HEK293T (cell line): Measurements from ENCODE around the gene GPR63.

Source experiments
- CTCF ChIA-PET: fragments of 350-600 bp; formaldehyde crosslinking; extraction: SDS; loops from one replicate; lab custom pipeline; 2021; ENCODE audit warnings: antibody characterized with exemption, inconsistent platforms; lab: Yijun Ruan, JAX
- POLR2A ChIA-PET: fragments of 350-600 bp; formaldehyde crosslinking; extraction: SDS; loops from one replicate; lab custom pipeline; 2020; ENCODE audit warnings: antibody characterized with exemption, inconsistent platforms; lab: Yijun Ruan, JAX
- DNase-seq: peaks from one replicate; pipeline ENCODE4 v3.0.0; 2012; ENCODE audit warnings: mixed read lengths; ENCODE audit errors: extremely low spot score
- ARNT ChIP-seq: fragments of 450-650 bp; IDR thresholded peaks from 2 replicates; pipeline ENCODE4 v1.6.1; 2017; ENCODE audit warnings: mild to moderate bottlenecking
- BHLHE40 ChIP-seq: fragments of 450-650 bp; IDR thresholded peaks from 2 replicates; pipeline ENCODE4 v1.6.1; 2016; ENCODE audit warnings: mild to moderate bottlenecking, moderate library complexity, borderline replicate concordance
- CTBP1 ChIP-seq: fragments of 450-650 bp; IDR thresholded peaks from 2 replicates; pipeline ENCODE4 v1.6.1; 2016; ENCODE audit warnings: borderline replicate concordance
- ELF4 ChIP-seq: fragments of 450-650 bp; IDR thresholded peaks from 2 replicates; pipeline ENCODE4 v1.6.1; 2017; ENCODE audit warnings: antibody characterized with exemption
- FOXA1 ChIP-seq: fragments of 450-650 bp; IDR thresholded peaks from 2 replicates; pipeline ENCODE4 v1.6.1; 2016; ENCODE audit warnings: mild to moderate bottlenecking
- FOXK2 ChIP-seq: fragments of 450-650 bp; IDR thresholded peaks from 2 replicates; pipeline ENCODE4 v1.6.1; 2016; ENCODE audit warnings: mild to moderate bottlenecking
- FOXM1 ChIP-seq: fragments of 450-650 bp; IDR thresholded peaks from 2 replicates; pipeline ENCODE4 v1.6.1; 2017; ENCODE audit warnings: mild to moderate bottlenecking, borderline replicate concordance
- HDGF ChIP-seq: fragments of 450-650 bp; IDR thresholded peaks from 2 replicates; pipeline ENCODE4 v1.6.1; 2017; ENCODE audit warnings: antibody characterized with exemption, borderline replicate concordance
- L3MBTL2 ChIP-seq: fragments of 450-650 bp; conservative IDR thresholded peaks from 2 replicates; pipeline ENCODE4 v1.6.1; 2016; ENCODE audit warnings: mild to moderate bottlenecking
- LEF1 ChIP-seq: fragments of 450-650 bp; IDR thresholded peaks from 2 replicates; pipeline ENCODE4 v1.6.1; 2017; ENCODE audit warnings: mild to moderate bottlenecking, borderline replicate concordance
- NFRKB ChIP-seq: fragments of 450-650 bp; IDR thresholded peaks from 2 replicates; pipeline ENCODE4 v1.6.1; 2016; ENCODE audit warnings: mild to moderate bottlenecking, moderate library complexity
- SP1 ChIP-seq: fragments of 450-650 bp; IDR thresholded peaks from 2 replicates; pipeline ENCODE4 v1.6.1; 2017
- SUZ12 ChIP-seq: fragments of 450-650 bp; IDR thresholded peaks from 2 replicates; pipeline ENCODE4 v1.6.1; 2016; ENCODE audit warnings: mild to moderate bottlenecking
- TARDBP ChIP-seq: fragments of 450-650 bp; IDR thresholded peaks from 2 replicates; pipeline ENCODE4 v1.6.1; 2016
- ZNF384 ChIP-seq: fragments of 450-650 bp; IDR thresholded peaks from 2 replicates; pipeline ENCODE4 v1.6.1; 2016
- TF ChIP-seq, protein P1 (sequence below): fragments of 450-650 bp; IDR thresholded peaks from 2 replicates; pipeline ENCODE4 v1.6.1; 2016

The GPR63 gene

DNA sequence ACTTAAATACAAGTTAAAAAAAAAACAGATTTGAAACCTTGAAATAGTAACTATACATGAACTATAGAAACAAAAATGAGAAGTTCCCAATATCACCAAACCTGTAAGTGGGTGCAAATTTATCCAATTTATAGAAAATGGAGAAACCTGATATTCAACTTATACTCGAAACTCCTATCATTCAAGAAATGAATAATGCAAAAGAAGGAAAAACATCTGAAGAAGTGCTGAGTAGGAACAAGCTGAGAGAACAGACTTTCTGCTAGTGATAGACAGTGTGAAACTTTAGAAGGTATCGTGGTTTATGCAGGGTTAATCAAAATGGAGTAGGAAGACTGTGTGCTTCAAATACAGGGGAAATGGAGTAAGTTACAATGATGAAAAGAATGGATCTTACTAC lies 4.5 kb downstream of the GPR63 start:
- TF ChIP-seq ZNF384: no peak
- no peak for TF ChIP-seq FOXM1
- no peak for TF ChIP-seq SUZ12
- DNase-seq: no peak
- ChIA-PET POLR2A (no interaction called here), CTCF (no interaction called here)

DNA sequence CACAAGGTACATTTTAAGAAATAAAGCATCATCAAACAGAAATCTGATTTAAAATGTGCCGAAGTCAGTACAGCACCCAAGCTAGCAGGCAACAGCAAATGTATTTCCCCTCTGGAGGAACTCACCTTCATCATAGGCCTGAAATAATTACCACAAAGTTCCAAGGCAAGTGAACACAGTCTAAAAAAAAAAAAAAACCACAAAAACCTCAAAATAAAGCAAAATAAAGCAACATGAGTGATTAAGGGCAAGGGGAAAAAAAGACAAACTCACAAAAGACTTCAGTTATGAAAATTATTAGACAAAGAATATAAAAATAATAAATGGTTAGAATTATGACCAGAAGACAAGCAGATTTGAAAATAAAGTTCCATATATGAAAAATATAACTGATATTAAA lies 10.4 kb downstream of the GPR63 start:
- ChIA-PET POLR2A (no interaction called here), CTCF (no interaction called here)
- DNase-seq: no peak
- TF ChIP-seq ARNT (no peak), CTBP1 (no peak), FOXK2 (no peak), SP1 (no peak), TARDBP (no peak), ZNF384 (no peak), BHLHE40 (no peak), L3MBTL2 (no peak)

DNA sequence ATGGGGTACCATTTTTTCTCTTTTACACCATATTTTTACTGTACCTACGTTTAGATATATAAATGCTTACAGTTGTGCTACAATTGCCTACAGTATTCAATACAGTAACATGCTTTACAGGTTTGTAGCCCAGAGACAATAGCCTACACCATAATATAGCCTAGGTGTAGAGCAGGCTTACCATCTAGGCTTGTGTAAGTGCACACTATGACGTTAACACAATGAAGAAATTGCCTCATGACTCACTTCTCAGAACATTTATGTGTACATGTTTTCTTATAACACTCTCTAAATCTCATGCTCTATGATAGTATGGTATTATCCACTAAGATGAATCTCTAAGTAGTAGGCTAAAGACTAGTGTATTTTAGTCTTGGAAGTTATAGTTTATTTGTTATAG lies 13.5 kb downstream of the GPR63 start:
- TF ChIP-seq ARNT (no peak), ZNF384 (no peak), HDGF (no peak), TARDBP (no peak), ELF4 (no peak), BHLHE40 (no peak), L3MBTL2 (no peak), LEF1 (no peak), CTBP1 (no peak), FOXM1 (no peak), NFRKB (no peak), FOXA1 (no peak), FOXK2 (no peak), SP1 (no peak), SUZ12 (no peak)
- TF ChIP-seq, protein P1, sequence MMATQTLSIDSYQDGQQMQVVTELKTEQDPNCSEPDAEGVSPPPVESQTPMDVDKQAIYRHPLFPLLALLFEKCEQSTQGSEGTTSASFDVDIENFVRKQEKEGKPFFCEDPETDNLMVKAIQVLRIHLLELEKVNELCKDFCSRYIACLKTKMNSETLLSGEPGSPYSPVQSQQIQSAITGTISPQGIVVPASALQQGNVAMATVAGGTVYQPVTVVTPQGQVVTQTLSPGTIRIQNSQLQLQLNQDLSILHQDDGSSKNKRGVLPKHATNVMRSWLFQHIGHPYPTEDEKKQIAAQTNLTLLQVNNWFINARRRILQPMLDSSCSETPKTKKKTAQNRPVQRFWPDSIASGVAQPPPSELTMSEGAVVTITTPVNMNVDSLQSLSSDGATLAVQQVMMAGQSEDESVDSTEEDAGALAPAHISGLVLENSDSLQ: no peak
- no peak for DNase-seq
- ChIA-PET CTCF (no interaction called here), POLR2A (no interaction called here)

DNA sequence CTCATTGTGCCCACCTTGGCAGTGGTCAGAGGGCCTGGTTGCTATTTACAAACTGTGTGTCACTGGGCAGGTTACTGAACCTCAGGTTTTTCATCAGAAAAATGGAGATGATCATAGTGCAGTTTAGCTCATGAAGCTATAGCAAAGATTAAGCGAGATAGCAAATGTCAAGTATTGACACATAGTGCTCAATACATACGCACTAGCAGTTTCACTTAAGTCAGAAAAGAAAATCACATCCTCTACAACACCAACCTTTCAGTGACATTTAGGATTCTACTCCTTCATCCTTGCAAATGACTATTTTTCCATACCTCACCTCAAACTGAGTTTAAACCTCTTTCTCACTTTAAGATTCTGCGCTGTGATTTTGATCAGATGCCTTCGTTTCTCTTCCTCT lies 16.2 kb downstream of the GPR63 start:
- TF ChIP-seq, protein P1: no peak
- TF ChIP-seq L3MBTL2 (no peak), FOXM1 (no peak), FOXA1 (no peak), HDGF (no peak), FOXK2 (no peak), CTBP1 (no peak), SP1 (no peak), ARNT (no peak), NFRKB (no peak), ZNF384 (no peak)
- POLR2A ChIA-PET: interaction anchor here (0.5 kb wide), 1 partner anchor 24 kb away, joined by 3 read pairs; no protein-coding TSS in a partner anchor
- CTCF ChIA-PET: no interaction called here
- DNase-seq: no peak

DNA sequence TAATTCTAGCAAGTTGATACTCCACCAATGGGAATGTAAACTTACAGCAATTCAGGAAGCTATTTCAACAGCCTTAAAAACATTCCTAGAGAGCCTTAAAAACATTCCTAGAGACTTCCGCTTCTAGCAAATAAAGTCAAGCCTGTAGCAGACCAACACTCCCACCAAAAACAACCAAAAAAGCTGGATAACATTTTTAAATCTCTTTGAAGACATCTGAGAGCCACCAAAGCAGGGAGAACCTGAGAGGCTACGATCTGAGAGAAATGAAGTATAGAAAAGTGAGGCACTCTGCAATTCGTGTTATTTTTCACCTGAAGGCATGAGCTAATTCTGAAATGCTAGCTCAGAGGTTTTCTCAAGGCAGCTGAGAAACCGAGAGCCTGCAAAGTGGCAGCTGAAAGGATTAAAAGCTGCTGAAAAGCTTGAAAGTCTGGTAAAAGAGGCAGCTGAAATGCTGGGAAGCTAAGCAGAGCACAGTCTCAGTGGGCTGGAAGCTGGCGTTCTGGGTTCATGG lies 20.9 kb downstream of the GPR63 start:
- TF ChIP-seq SP1 (no peak), ZNF384 (no peak), FOXM1 (no peak), FOXK2 (no peak), CTBP1 (no peak), NFRKB (no peak), HDGF (no peak), FOXA1 (no peak), LEF1 (no peak), ELF4 (no peak), L3MBTL2 (no peak), BHLHE40 (no peak)
- TF ChIP-seq, protein P1: no peak
- DNase-seq: no peak
- POLR2A ChIA-PET: no interaction called here
- CTCF ChIA-PET: no interaction called here

DNA sequence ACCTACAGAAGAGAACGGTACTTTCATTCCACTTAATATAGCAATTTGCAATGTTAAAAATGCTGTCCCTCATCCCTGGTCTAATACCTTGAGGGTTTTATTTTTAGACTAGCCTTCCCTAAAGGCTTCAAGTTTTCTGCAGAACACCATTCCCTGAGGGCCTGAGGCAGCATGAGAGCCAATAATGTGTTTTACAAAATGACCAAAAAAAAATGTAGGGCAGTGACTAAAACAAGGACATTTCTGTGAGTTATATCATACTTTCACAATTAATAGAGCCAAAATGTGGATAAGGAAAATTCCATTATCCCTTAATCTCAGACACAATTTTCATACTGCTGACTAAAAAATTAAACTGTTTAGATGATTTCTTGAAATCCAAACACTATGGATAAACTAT lies 22.7 kb downstream of the GPR63 start:
- ChIA-PET POLR2A (no interaction called here), CTCF (no interaction called here)
- no peak for DNase-seq
- TF ChIP-seq ARNT: no peak
- TF ChIP-seq HDGF: no peak
- no peak for TF ChIP-seq CTBP1
- TF ChIP-seq SUZ12: no peak
- no peak for TF ChIP-seq NFRKB
- no peak for TF ChIP-seq FOXM1
- no peak for TF ChIP-seq ZNF384
- TF ChIP-seq L3MBTL2: no peak
- TF ChIP-seq ELF4: no peak
- no peak for TF ChIP-seq FOXK2
- TF ChIP-seq, protein P1: no peak
- TF ChIP-seq BHLHE40: no peak
- no peak for TF ChIP-seq FOXA1
- no peak for TF ChIP-seq TARDBP
- TF ChIP-seq SP1: no peak
